A549 (cell line): ENCODE results near the gene FAM227B. TPM values are rescaled to one million over a fixed set of nuclear protein-coding genes. Genes with fewer than 3 reads are reported as not detected.

ENCODE experiments used
- ATAC-seq, 2 experiments: fragments of 200-7000 bp in 1 of 2; fragments of >200 bp in 1 of 2; cut with Nextera tagmentation in 1 of 2; cut with Tn5 transposase in 1 of 2; 3 replicates each; pipeline versions ENCODE4 v1.8.0 to v1.9.1; 2018 to 2020; ENCODE audit warnings: mild to moderate bottlenecking in 1 of 2, moderate library complexity in 1 of 2
- CTCF ChIA-PET: fragments of 300-600 bp; sonication (Branson Sonifier 250); formaldehyde crosslinking; extraction: SDS; loops from one replicate; lab custom pipeline; 2021; ENCODE audit warnings: antibody characterized with exemption, inconsistent platforms; lab: Yijun Ruan, JAX
- POLR2A ChIA-PET: fragments of 350-600 bp; formaldehyde crosslinking; extraction: SDS; loops from one replicate; lab custom pipeline; 2021; ENCODE audit warnings: antibody characterized with exemption, inconsistent platforms; lab: Yijun Ruan, JAX
- DNase-seq, 2 experiments: peaks; one replicate each; pipeline versions ENCODE4 v3.0.0 to v3.0.0-alpha.2; 2011 to 2016; ENCODE audit warnings: low read depth in 1 of 2, low spot score in 1 of 2
- FAIRE-seq: peaks from 2 replicates; lab custom pipeline; 2011; peaks lifted over from hg19 to GRCh38; lab: Jason Lieb, UNC
- H3K27ac ChIP-seq, 2 experiments: fragments of >200 bp; sonication (Bioruptor Twin); formaldehyde crosslinking; 3 replicates each; pipeline ENCODE4 v1.5.1; 2016 to 2017
- H3K4me1 ChIP-seq: fragments of >200 bp; sonication (Bioruptor Twin); formaldehyde crosslinking; 3 replicates; pipeline ENCODE4 v1.6.1; 2016
- H3K4me2 ChIP-seq: fragments of >200 bp; sonication (Bioruptor Twin); formaldehyde crosslinking; 3 replicates; pipeline ENCODE4 v1.6.1; 2016
- H3K4me3 ChIP-seq: fragments of >200 bp; sonication (Bioruptor Twin); formaldehyde crosslinking; 3 replicates; pipeline ENCODE4 v1.5.1; 2016
- H3K9me3 ChIP-seq: fragments of >200 bp; sonication (Bioruptor Twin); formaldehyde crosslinking; 3 replicates; pipeline ENCODE4 v1.6.1; 2016
- BHLHE40 ChIP-seq: IDR thresholded peaks from 2 replicates; pipeline ENCODE4 v1.6.1; 2012; ENCODE audit warnings: low read depth, low read length, inconsistent platforms
- CBX8 ChIP-seq: fragments of 200-600 bp; sonication (generic); IDR thresholded peaks from 2 replicates; pipeline ENCODE4 v1.6.1; 2016
- CHD2 ChIP-seq: fragments of 150-350 bp; IDR thresholded peaks from 2 replicates; pipeline ENCODE4 v1.6.1; 2014; ENCODE audit warnings: low read length; ENCODE audit not compliant: partially characterized antibody
- EHMT2 ChIP-seq: fragments of 200-600 bp; sonication (generic); IDR thresholded peaks from 2 replicates; pipeline ENCODE4 v1.6.1; 2016; ENCODE audit warnings: antibody characterized with exemption, low read depth, mild to moderate bottlenecking, moderate library complexity
- FOSB ChIP-seq: fragments of 250-450 bp; sonication (Bioruptor Pico); IDR thresholded peaks from 2 replicates; pipeline ENCODE4 v1.5.0; 2020; ENCODE audit warnings: mild to moderate bottlenecking, moderate library complexity
- FOXS1 ChIP-seq: fragments of 250-450 bp; sonication (Bioruptor Pico); IDR thresholded peaks from 2 replicates; pipeline ENCODE4 v1.5.0; 2020; ENCODE audit warnings: mild to moderate bottlenecking, moderate library complexity
- HDAC2 ChIP-seq: fragments of 200-600 bp; sonication (generic); IDR thresholded peaks from 2 replicates; pipeline ENCODE4 v1.6.1; 2016
- HEYL ChIP-seq: fragments of 250-450 bp; sonication (Bioruptor Pico); IDR thresholded peaks from 2 replicates; pipeline ENCODE4 v1.8.0; 2021; ENCODE audit warnings: mild to moderate bottlenecking, moderate library complexity
- JUN ChIP-seq, 2 experiments: fragments of >200 bp; sonication (Bioruptor Twin); formaldehyde crosslinking; IDR thresholded peaks; 2 replicates in 1 of 2; 3 replicates in 1 of 2; pipeline ENCODE4 v1.6.1; 2016 to 2017
- JUNB ChIP-seq: fragments of >200 bp; sonication (Bioruptor Twin); formaldehyde crosslinking; IDR thresholded peaks from 2 replicates; pipeline ENCODE4 v1.6.1; 2016
- KDM5A ChIP-seq: fragments of 200-600 bp; sonication (generic); IDR thresholded peaks from 2 replicates; pipeline ENCODE4 v1.6.1; 2016; ENCODE audit warnings: antibody characterized with exemption, mild to moderate bottlenecking
- MAZ ChIP-seq: fragments of 150-350 bp; IDR thresholded peaks from 2 replicates; pipeline ENCODE4 v1.6.1; 2014; ENCODE audit warnings: antibody characterized with exemption, low read depth, low read length, borderline replicate concordance
- NR3C1 ChIP-seq: fragments of >200 bp; sonication (Bioruptor Twin); formaldehyde crosslinking; IDR thresholded peaks from 3 replicates; pipeline ENCODE4 v1.6.1; 2017
- POLR2A ChIP-seq: IDR thresholded peaks from 2 replicates; pipeline ENCODE4 v1.6.1; 2012; ENCODE audit warnings: mild to moderate bottlenecking, low read length
- POLR2AphosphoS2 ChIP-seq: conservative IDR thresholded peaks from 2 replicates; pipeline ENCODE4 v1.6.1; 2012; ENCODE audit warnings: low read length, improper control_type of control experiment, inconsistent platforms
- RCOR1 ChIP-seq: fragments of 150-350 bp; IDR thresholded peaks from 2 replicates; pipeline ENCODE4 v1.6.1; 2014; ENCODE audit warnings: antibody characterized with exemption, low read length, low read depth
- REST ChIP-seq: fragments of 200-600 bp; sonication (generic); IDR thresholded peaks from 2 replicates; pipeline ENCODE4 v1.6.1; 2016; ENCODE audit warnings: antibody characterized with exemption, mild to moderate bottlenecking, moderate library complexity
- RFX5 ChIP-seq: fragments of 450-650 bp; IDR thresholded peaks from 2 replicates; pipeline ENCODE4 v1.7.1; 2014; ENCODE audit warnings: antibody characterized with exemption, mild to moderate bottlenecking, moderate library complexity
- SREBF2 ChIP-seq: fragments of 450-650 bp; IDR thresholded peaks from 2 replicates; pipeline ENCODE4 v1.6.1; 2014; ENCODE audit warnings: mild to moderate bottlenecking, moderate library complexity
- TFCP2L1 ChIP-seq: fragments of 250-450 bp; sonication (Bioruptor Pico); IDR thresholded peaks from 2 replicates; pipeline ENCODE4 v1.5.0; 2021; ENCODE audit warnings: mild to moderate bottlenecking
- TP53 ChIP-seq: fragments of 250-450 bp; sonication (Bioruptor Pico); IDR thresholded peaks from 2 replicates; pipeline ENCODE4 v1.5.0; 2021; ENCODE audit warnings: mild to moderate bottlenecking, moderate library complexity
- ZC3H11A ChIP-seq: fragments of 450-650 bp; IDR thresholded peaks from 2 replicates; pipeline ENCODE4 v1.6.1; 2014; ENCODE audit warnings: antibody characterized with exemption, mild to moderate bottlenecking
- whole genome bisulfite sequencing: methylation state at CpG from one replicate; pipeline ENCODE4 v1.1.6; 2017; ENCODE audit errors: missing lambda C conversion rate; 5-methylcytosine and 5-hydroxymethylcytosine counted together
- polyA plus RNA-seq, 4 experiments: library from polyadenylated mRNA; depleted of rRNA in 3 of 4; stranded (reverse); fragments of >200 nt; fragmentation: RNase III in 1 of 4; extraction: RNeasy Plus Mini Kit Qiagen cat#74134 plus additional on column Dnase treatment in 1 of 4; gene quantifications; 2 replicates in 3 of 4; 3 replicates in 1 of 4; pipeline ENCODE4 v1.2.3, GENCODE V29; 2011 to 2017
- TF ChIP-seq, protein P1 (sequence below): IDR thresholded peaks from 2 replicates; pipeline ENCODE4 v1.6.1; 2012; ENCODE audit warnings: low read depth, borderline replicate concordance
- TF ChIP-seq, protein P2 (sequence below): fragments of 250-450 bp; sonication (Bioruptor Pico); IDR thresholded peaks from 2 replicates; pipeline ENCODE4 v1.5.0; 2021; ENCODE audit warnings: mild to moderate bottlenecking, moderate library complexity, borderline replicate concordance
- TF ChIP-seq, protein P3 (sequence below): fragments of 250-450 bp; sonication (Bioruptor Pico); IDR thresholded peaks from 2 replicates; pipeline ENCODE4 v1.5.0; 2020; ENCODE audit warnings: low read depth, mild to moderate bottlenecking, moderate library complexity

Gene FAM227B
- polyA plus RNA-seq, 2 of the 4 experiments (the other 2 are of a cell fraction): 1.9 to 3.7 TPM

DNA sequence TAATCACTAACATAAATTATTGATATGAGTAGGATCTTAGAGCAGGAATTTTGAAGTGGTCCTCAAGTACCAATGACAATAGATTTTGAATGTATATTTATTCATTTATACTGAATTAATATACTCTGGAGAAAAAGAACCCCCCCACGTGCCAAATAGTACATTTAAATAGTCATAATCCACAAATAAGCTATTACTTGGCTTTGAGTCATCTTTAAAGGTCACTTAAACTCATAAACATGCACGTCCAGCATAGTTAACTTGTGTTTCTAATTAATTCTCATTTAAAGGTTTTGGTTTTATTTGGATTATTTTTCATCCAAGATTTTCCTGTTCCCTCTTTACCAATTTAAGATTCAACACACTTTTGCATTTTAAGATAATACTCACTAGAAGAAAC, 162.5 kb downstream of the FAM227B start:
- Histone ChIP-seq H3K9me3 (no peaks in the 10 kb centered on the region), H3K4me2 (no peak overlapping the region), H3K27ac (no peak overlapping the region)
- POLR2A ChIA-PET: no interaction called here
- WGBS: 7% methylated on average over 2 of the region's 2 CpGs
- no peak for FAIRE-seq
- CTCF ChIA-PET: no interaction called here
- TF ChIP-seq HDAC2: no peak
- no peak for TF ChIP-seq BHLHE40
- TF ChIP-seq, all 56 proteins: peak for 0
- no peaks in the 10 kb centered on the region for H3K4me1 ChIP-seq
- no peak for ATAC-seq
- no peak for DNase-seq
- H3K4me3 ChIP-seq: no peak overlapping the region

- FAIRE-seq (no peak), ATAC-seq (no peak), DNase-seq (no peak)
- ChIA-PET POLR2A (no interaction called here), CTCF (no interaction called here)
- no peaks in the 10 kb centered on the region for H3K9me3 ChIP-seq
- no peak overlapping the region for H3K4me2 ChIP-seq
- no peak for TF ChIP-seq RFX5
- no peak for TF ChIP-seq KDM5A
- TF ChIP-seq MAZ: no peak
- TF ChIP-seq ZC3H11A: no peak
- no peak for TF ChIP-seq HDAC2
- no peak for TF ChIP-seq EHMT2
- TF ChIP-seq, protein P1, sequence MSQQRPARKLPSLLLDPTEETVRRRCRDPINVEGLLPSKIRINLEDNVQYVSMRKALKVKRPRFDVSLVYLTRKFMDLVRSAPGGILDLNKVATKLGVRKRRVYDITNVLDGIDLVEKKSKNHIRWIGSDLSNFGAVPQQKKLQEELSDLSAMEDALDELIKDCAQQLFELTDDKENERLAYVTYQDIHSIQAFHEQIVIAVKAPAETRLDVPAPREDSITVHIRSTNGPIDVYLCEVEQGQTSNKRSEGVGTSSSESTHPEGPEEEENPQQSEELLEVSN: no peak
- TF ChIP-seq, protein P2, sequence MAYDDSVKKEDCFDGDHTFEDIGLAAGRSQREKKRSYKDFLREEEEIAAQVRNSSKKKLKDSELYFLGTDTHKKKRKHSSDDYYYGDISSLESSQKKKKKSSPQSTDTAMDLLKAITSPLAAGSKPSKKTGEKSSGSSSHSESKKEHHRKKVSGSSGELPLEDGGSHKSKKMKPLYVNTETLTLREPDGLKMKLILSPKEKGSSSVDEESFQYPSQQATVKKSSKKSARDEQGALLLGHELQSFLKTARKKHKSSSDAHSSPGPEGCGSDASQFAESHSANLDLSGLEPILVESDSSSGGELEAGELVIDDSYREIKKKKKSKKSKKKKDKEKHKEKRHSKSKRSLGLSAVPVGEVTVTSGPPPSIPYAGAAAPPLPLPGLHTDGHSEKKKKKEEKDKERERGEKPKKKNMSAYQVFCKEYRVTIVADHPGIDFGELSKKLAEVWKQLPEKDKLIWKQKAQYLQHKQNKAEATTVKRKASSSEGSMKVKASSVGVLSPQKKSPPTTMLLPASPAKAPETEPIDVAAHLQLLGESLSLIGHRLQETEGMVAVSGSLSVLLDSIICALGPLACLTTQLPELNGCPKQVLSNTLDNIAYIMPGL: no peak
- TF ChIP-seq SREBF2: no peak
- no peaks in the 10 kb centered on the region for H3K4me1 ChIP-seq
- no peak overlapping the region for H3K4me3 ChIP-seq
- no peak overlapping the region for H3K27ac ChIP-seq
Measured at GRCh38 chr15:49456166-49456565, 164.5 kb downstream of the FAM227B start.

DNA sequence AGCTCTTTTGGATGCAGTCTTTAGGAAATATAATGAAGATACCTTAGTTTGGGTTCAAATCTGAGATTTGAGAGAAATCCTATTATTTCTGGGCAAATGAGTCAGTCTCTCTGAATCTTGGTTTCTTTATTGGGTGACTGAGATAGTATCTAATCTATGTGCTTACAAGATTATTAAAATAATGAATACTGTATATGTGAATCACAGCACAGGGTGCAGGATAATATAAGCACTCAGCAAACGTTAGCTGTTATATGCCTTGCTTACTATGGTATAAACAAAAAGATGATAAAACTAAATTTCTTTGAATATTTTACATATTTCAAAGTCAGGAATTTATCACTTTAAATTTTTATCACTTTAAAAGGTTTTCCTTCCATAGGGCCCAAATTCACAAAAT, 168.0 kb downstream of the FAM227B start:
- no peaks in the 10 kb centered on the region for H3K9me3 ChIP-seq
- 47% methylated on average over 1 of the region's 1 CpG for WGBS
- TF ChIP-seq REST: no peak
- no peak for TF ChIP-seq NR3C1
- TF ChIP-seq CHD2: no peak
- no peak for TF ChIP-seq FOSB (CRISPR knock-in tag)
- TF ChIP-seq FOXS1: no peak
- TF ChIP-seq RCOR1: no peak
- no peak for TF ChIP-seq TP53 (CRISPR knock-in tag)
- no peak for TF ChIP-seq ZC3H11A
- no peak for TF ChIP-seq CBX8
- no peak for TF ChIP-seq POLR2AphosphoS2
- TF ChIP-seq POLR2A: no peak
- TF ChIP-seq JUNB: no peak
- TF ChIP-seq, protein P3, sequence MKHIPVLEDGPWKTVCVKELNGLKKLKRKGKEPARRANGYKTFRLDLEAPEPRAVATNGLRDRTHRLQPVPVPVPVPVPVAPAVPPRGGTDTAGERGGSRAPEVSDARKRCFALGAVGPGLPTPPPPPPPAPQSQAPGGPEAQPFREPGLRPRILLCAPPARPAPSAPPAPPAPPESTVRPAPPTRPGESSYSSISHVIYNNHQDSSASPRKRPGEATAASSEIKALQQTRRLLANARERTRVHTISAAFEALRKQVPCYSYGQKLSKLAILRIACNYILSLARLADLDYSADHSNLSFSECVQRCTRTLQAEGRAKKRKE: no peak
- no peak for TF ChIP-seq TFCP2L1
- no peak for TF ChIP-seq HEYL
- TF ChIP-seq JUN (IDR thresholded peaks at IDR 0.05): no peak
- TF ChIP-seq, all 56 proteins: peak for 0
- no peak overlapping the region for H3K27ac ChIP-seq
- no peak overlapping the region for H3K4me3 ChIP-seq
- no peak overlapping the region for H3K4me2 ChIP-seq
- FAIRE-seq (no peak), ATAC-seq (no peak), DNase-seq (no peak)
- CTCF ChIA-PET: no interaction called here
- POLR2A ChIA-PET: no interaction called here
- no peaks in the 10 kb centered on the region for H3K4me1 ChIP-seq
